Stimulated activated CD8-positive, alpha-beta memory T cell treated with anti-CD3 and anti-CD28 coated beads, Interleukin-12 subunit alpha, Interleukin-12 subunit beta, amount 100 ng/mL, for 24 hours (primary cell): ENCODE results near the gene APC2.
A peak's percentile ranks its signal among the peaks of the same experiment; 100 is the strongest.

Experiments used
- DNase-seq: peaks from one replicate; pipeline ENCODE4 v3.0.0-alpha.2; 2020; ENCODE audit errors: extremely low read depth

The APC2 gene

GRCh38 chr19:1481224-1481892, 31.4 kb downstream of the APC2 start:
- DNase-seq, result no peak

- DNase-seq, result no peak
Observed at GRCh38 chr19:1481893-1482360, 32.0 kb downstream of the APC2 start.

GRCh38 chr19:1482361-1483130, 32.6 kb downstream of the APC2 start:
- no peak for DNase-seq

GRCh38 chr19:1483131-1483978, 33.4 kb downstream of the APC2 start:
- no peak for DNase-seq

GRCh38 chr19:1483979-1484428, 34.1 kb downstream of the APC2 start:
- no peak for DNase-seq

GRCh38 chr19:1486720-1487575, 37.0 kb downstream of the APC2 start:
- DNase-seq, result no peak

- DNase-seq, result no peak
Observed at GRCh38 chr19:1487576-1488281, 37.8 kb downstream of the APC2 start.

- no peak for DNase-seq
Observed at GRCh38 chr19:1488282-1488601, 38.3 kb downstream of the APC2 start.

GRCh38 chr19:1489463-1490310, 39.8 kb downstream of the APC2 start:
- no peak for DNase-seq

- DNase-seq, result peak; percentile 95
Observed at GRCh38 chr19:1490311-1491113, 40.6 kb downstream of the APC2 start, which contains the start of gene PCSK4. PCSK4 (minus strand) TSS chr19:1490350; CDS start chr19:1490346, 4 bp downstream.

- no peak for DNase-seq
Observed at GRCh38 chr19:1491114-1491848, 41.4 kb downstream of the APC2 start, which contains the start of gene REEP6. REEP6 (plus strand) TSS chr19:1491181; CDS start chr19:1491270, 89 bp downstream.

- no peak for DNase-seq
Observed at GRCh38 chr19:1491849-1492170, 41.9 kb downstream of the APC2 start.

- no peak for DNase-seq
Observed at GRCh38 chr19:1492474-1493006, 42.6 kb downstream of the APC2 start.

GRCh38 chr19:1494115-1494815, 44.3 kb downstream of the APC2 start:
- DNase-seq, result no peak

GRCh38 chr19:1495051-1495798, 45.3 kb downstream of the APC2 start:
- DNase-seq, result no peak
